GM21786 (cell line): ENCODE data around the gene RSRC2.
"Not testable (repeated sequence)": the region's sequence is repeated elsewhere in the genome, so short reads cannot be mapped to it uniquely, and the experiment has no call there.

Experiments used
- ATAC-seq: cut with Tn5 transposase; IDR thresholded peaks from one replicate; pipeline ENCODE4 v1.9.1; 2021; ENCODE audit not compliant: unreplicated experiment

Gene RSRC2

GRCh38 chr12:122486805-122487426 is 39.8 kb downstream of the RSRC2 start:
- ATAC-seq = no peak

- not testable (repeated sequence) for ATAC-seq
Measured at GRCh38 chr12:122486360-122486759, 40.4 kb downstream of the RSRC2 start.

GRCh38 chr12:122484385-122484784 is 42.4 kb downstream of the RSRC2 start:
- ATAC-seq = not testable (repeated sequence)

DNA sequence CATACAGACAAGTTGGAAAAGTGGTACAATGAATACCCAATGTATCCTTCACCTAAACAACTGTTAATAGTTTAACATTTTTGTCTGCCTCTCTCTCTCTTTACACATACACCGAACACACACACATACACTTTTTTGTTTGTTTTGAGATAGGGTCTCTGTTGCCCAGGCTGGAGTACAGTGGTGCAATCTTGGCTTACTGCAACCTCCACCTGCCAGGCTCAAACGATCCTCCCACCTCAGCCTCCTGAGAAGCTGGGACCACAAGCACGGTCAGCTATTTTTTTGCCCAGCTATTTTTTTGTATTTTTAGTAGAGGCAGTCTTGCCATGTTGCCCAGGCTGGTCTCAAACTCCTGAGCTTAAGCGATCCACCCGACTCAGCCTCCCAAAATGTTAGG is 42.8 kb downstream of the RSRC2 start:
- no peak for ATAC-seq

DNA sequence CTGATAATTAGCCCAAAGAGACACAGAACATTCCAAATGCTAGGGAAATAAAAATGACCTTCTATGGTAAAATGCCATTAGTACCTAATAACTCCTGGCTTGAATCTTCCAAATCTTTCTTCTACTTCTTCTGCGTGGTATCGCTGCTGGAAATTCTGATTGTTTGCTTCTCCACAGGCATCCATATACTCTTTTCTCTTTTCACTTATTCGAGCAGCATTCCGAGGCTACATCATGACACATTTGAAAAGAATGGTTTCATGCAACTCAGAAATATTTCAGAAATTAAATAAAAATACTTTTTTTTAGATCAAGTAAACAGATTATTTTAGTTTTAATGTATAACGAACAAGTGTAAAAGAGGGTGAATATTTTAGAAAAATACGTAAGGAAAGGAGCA is 44.9 kb downstream of the RSRC2 start:
- ATAC-seq = no peak

GRCh38 chr12:122480753-122481152 is 46.0 kb downstream of the RSRC2 start:
- ATAC-seq = no peak

- ATAC-seq = no peak
Measured at GRCh38 chr12:122474324-122474716, 52.4 kb downstream of the RSRC2 start.

- peak; percentile 45 for ATAC-seq
Measured at GRCh38 chr12:122473543-122474323, 53.0 kb downstream of the RSRC2 start.

DNA sequence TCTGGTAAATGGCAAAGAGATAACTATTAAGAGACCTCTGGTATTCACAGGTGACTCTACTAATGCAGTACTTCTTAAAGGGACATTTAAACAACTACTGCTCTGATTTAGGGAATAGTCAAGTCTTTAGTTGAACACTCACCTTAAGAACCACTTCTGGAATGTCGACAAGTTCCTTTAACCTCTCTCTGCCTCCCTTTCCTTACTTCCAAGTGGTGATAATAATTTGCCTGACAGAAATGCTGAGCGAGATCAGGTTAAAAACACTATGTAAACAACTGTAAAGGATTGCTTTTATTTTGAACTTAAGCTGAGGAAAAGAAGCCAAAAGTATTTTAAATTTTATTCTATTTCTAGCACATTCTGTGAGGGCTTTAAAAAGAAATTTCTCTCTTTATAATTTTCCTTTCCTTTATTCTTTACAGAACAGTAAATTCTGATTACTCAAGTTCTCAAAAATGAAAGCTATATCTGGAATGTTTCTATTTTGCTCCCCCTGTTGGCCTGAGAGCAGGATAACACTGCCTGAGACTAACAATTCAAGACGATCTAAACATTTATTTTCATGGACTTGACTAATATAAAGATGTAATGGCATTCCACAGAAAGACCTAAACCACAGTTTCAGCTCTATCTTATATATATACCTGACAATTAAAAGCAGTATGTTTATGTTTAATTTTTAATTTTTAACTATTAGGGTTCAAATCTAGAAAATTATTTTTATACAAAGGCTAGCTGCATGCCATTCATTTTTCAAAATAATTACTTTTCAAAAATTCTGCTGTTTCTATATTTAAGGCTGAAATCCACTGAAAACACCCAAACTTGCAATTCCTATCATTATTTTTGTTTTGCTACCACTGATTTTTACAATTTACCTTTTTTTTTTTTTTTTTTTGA is 55.2 kb downstream of the RSRC2 start:
- ATAC-seq = no peak

GRCh38 chr12:122470576-122470975 is 56.2 kb downstream of the RSRC2 start:
- ATAC-seq = not testable (repeated sequence)

DNA sequence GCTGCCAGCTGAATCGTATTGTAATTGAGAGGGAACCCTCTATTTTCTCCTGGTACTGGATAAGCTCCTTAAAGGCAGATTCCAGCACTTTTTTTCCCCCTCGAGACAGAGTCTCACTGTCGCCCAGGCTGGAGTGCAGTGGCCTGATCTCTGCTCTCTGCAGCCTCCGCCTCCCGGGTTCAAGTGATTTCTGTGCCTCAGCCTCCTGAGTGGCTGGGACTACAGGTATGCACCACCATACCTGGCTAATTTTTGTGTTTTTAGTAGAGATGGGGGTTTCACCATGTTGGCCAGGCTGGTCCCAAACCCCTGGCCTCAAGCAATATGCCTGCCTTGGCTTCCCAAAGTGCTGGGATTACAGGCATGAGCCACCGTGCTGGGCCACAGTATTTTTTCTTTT is 56.9 kb downstream of the RSRC2 start:
- not testable (repeated sequence) for ATAC-seq

DNA sequence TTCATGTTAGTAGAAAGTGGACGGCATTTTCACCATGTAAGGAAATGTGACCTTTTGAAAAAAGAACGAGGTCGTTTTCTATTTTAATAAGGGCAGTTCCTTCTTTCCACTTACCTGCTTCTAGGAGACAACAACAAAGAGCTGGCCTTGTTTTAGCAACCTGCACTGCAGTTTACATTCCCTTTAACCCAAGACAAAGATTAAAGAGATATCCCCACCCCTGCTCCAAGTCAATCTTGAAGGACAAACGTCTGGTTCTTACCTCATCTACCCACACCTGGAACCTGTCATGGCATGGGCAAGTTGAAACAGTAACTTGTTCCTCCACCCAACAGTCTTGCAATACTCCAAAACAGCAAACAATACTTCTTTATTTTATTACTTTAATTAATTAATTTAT is 58.8 kb downstream of the RSRC2 start:
- no peak for ATAC-seq

- not testable (repeated sequence) for ATAC-seq
Measured at GRCh38 chr12:122464317-122465042, 62.3 kb downstream of the RSRC2 start.

- ATAC-seq = no peak
Measured at GRCh38 chr12:122460641-122461040, 66.1 kb downstream of the RSRC2 start.

DNA sequence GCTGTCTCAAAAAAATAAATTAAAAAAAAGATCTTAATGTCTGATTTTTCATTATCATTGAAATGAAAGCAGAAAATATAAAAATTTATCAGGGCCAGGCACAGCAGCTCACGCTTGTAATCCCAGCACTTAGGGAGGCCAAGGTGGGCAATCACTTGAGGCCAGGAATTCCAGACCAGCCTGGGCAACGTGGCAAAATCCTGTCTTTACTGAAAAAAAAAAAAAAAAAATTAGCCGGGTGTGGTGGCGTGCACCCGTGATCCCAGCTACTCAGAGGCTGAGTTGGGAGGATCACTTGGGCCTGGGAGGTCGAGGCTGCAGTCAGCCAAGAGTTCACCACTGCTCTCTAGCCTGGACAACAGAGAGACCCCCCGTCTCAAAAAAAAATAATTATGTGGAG is 66.7 kb downstream of the RSRC2 start:
- ATAC-seq = no peak

- no peak for ATAC-seq
Measured at GRCh38 chr12:122459211-122459610, 67.5 kb downstream of the RSRC2 start.

DNA sequence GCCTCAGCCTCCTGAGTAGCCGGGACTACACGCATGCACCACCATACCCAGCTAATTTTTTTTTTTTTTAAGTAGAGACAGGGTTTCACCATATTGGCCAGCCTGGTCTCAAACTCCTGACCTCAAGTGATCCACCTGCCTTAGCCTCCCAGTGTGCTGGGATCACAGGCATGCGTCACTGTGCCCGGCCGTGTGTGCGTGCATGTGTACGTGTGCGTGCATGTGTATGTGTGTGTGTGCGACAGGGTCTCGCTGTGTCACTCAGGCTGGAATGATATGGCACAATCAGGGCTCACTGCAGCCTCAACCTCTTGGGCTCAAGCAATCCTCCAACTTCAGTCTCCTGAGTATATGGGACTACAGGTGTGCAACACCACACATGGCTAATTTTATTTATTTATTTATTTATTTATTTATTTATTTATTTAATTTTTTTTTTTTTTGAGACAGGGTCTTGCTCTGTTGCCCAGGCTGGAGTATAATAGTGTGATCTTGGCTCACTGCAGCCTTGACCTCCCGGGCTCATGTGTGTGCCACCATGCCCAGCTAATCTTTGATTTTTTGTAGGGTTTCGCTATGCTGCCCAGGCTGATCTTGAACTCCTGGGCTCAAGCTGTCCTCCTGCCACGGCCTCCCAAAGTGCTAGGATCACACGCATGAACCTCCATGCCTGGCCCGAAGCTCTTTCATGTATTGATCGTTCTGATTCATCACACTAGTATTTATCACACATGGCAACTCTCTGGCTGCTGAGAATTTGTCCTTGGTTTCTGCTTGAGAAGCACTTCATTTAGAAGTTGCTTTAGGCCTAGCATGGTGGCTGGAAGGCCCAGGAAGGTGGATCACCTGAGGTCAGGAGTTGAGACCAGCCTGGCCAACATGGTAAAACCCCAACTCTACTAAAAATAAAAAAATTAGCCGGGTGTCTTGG is 68.4 kb downstream of the RSRC2 start:
- no peak for ATAC-seq

DNA sequence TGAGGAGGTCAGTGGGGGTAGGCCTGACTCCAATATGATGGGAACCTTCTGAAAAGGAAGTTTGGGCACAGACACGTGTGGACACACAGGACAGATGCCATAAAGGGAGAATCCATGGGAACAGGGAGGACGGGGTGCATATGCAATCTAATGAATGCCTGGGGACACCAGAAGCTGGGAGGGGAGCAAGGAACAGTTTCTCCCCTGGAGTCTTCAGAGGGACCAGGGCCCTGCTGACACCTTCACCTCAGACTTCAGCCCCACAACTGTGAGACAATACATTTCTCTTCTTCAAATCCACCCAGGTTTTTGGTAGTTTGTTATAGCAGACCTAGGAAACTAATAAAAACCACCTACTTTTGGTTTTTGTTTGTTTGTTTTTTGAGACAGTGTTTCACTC is 69.1 kb downstream of the RSRC2 start:
- no peak for ATAC-seq

GRCh38 chr12:122454739-122455138 is 72.0 kb downstream of the RSRC2 start:
- no peak for ATAC-seq

GRCh38 chr12:122454250-122454721 is 72.5 kb downstream of the RSRC2 start:
- no peak for ATAC-seq
